Measurements from ENCODE around the gene RNU1-3. TPM values are rescaled to one million over a fixed set of nuclear protein-coding genes. Genes with fewer than 3 reads are reported as not detected.
"Not testable (repeated sequence)": the region's sequence is repeated elsewhere in the genome, so short reads cannot be mapped to it uniquely, and the experiment has no call there.

The RNU1-3 gene
- total and polyA plus RNA-seq, 2 of the 13 experiments (the other 11 are each of a cell fraction or from before 2014, with no cell fraction given) = under 0.01 to 11,018 TPM

- peak; percentile 55; the same call in 1 of the 2 replicates for TF ChIP-seq AHDC1 (CRISPR knock-in tag; IDR thresholded peaks at IDR 0.05; ENCODE audit: borderline replicate concordance)
- peak; percentile 78 for TF ChIP-seq HNF4A (CRISPR knock-in tag; IDR thresholded peaks at IDR 0.05)
- TF ChIP-seq, protein P1, sequence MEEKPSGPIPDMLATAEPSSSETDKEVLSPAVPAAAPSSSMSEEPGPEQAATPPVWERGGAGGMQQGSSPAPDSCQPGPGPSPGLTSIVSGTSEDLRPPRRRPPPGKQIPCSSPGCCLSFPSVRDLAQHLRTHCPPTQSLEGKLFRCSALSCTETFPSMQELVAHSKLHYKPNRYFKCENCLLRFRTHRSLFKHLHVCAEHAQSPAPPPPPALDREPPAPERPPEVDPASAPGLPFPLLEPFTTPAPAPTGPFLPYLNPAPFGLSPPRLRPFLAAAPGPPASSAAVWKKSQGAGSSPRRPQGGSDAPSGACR (CRISPR knock-in tag; IDR thresholded peaks at IDR 0.05) = peak; percentile 81; the same call in 1 of the 2 replicates
- peak; percentile 91; the same call in 1 of the 2 replicates for TF ChIP-seq ZNF20 (CRISPR knock-in tag; IDR thresholded peaks at IDR 0.05)
- TF ChIP-seq NAIF1 (CRISPR knock-in tag; IDR thresholded peaks at IDR 0.05; ENCODE audit: borderline replicate concordance) = peak; percentile 92
- TF ChIP-seq ZKSCAN1 (IDR thresholded peaks at IDR 0.05; ENCODE audit: low read length) = peak; percentile 57
- TF ChIP-seq HES4 (CRISPR knock-in tag; IDR thresholded peaks at IDR 0.05; ENCODE audit: borderline replicate concordance) = peak; percentile 99
- peak; percentile 91 for TF ChIP-seq CHD2 (IDR thresholded peaks at IDR 0.05; ENCODE audit: low read depth, low read length)
- peak; percentile 100 for TF ChIP-seq KAT7 (CRISPR knock-in tag; IDR thresholded peaks at IDR 0.05; ENCODE audit: borderline replicate concordance)
- peak; percentile 12 to 56; a peak in 3 of 4 replicates for TF ChIP-seq NR2F1 (CRISPR knock-in tag; IDR thresholded peaks at IDR 0.05)
- peak; percentile 84 for TF ChIP-seq AGO1 (IDR thresholded peaks at IDR 0.05; ENCODE audit: low read depth, low read length, poor library complexity, severe bottlenecking)
- TF ChIP-seq ZNF121 (CRISPR knock-in tag; IDR thresholded peaks at IDR 0.05) = peak; percentile 86
- peak; percentile 77 for TF ChIP-seq FOSL2 (CRISPR knock-in tag; IDR thresholded peaks at IDR 0.05)
- peak; percentile 95 for TF ChIP-seq GLI4 (CRISPR knock-in tag; IDR thresholded peaks at IDR 0.05; ENCODE audit: borderline replicate concordance)
- TF ChIP-seq BCL3 (CRISPR knock-in tag; IDR thresholded peaks at IDR 0.05) = peak; percentile 98
- TF ChIP-seq HNRNPLL (IDR thresholded peaks at IDR 0.05; ENCODE audit: low read depth, low read length, poor library complexity, severe bottlenecking) = peak; percentile 87
- TF ChIP-seq TEAD2 (CRISPR knock-in tag; IDR thresholded peaks at IDR 0.05) = peak; percentile 94
- peak; percentile 98 for TF ChIP-seq ZNF605 (CRISPR knock-in tag; IDR thresholded peaks at IDR 0.05)
- TF ChIP-seq TBX2 (CRISPR knock-in tag; IDR thresholded peaks at IDR 0.05; ENCODE audit: borderline replicate concordance) = peak; percentile 98
- TF ChIP-seq CREB1 (IDR thresholded peaks at IDR 0.05) = peak; percentile 67
- TF ChIP-seq CREB1 (CRISPR knock-in tag; IDR thresholded peaks at IDR 0.05) = not testable (repeated sequence)
- peak; percentile 96; the same call in 1 of the 2 replicates for TF ChIP-seq KLF13 (CRISPR knock-in tag; IDR thresholded peaks at IDR 0.05)
- TF ChIP-seq NFE2L1 (CRISPR knock-in tag; IDR thresholded peaks at IDR 0.05; ENCODE audit: borderline replicate concordance) = peak; percentile 89; the same call in 1 of the 2 replicates
These were observed 22.1 kb downstream of the RNU1-3 start (continued) for GRCh38 chr1:16644482-16645270.

All from HepG2 (cell line).